Measurements from ENCODE around the gene TNXB.

Gene TNXB

GRCh38 chr6:32088487-32089049 lies 20.6 kb downstream of the TNXB start:
- H3K4me3 ChIP-seq (ENCODE audit: low read depth, low read length) = no peak overlapping the region
- no peak for TF ChIP-seq CTCF (IDR thresholded peaks at IDR 0.05; ENCODE audit: low read depth, low read length)

GRCh38 chr6:32087574-32088486 lies 21.3 kb downstream of the TNXB start:
- peak; percentile 18; the same call in 1 of the 2 replicates for TF ChIP-seq CTCF (IDR thresholded peaks at IDR 0.05; ENCODE audit: low read depth, low read length)
- H3K4me3 ChIP-seq (ENCODE audit: low read depth, low read length) = no peak overlapping the region

- H3K4me3 ChIP-seq (ENCODE audit: low read depth, low read length) = no peak overlapping the region
- no peak for TF ChIP-seq CTCF (IDR thresholded peaks at IDR 0.05; ENCODE audit: low read depth, low read length)
Measured at GRCh38 chr6:32086661-32087573, 22.2 kb downstream of the TNXB start.

DNA sequence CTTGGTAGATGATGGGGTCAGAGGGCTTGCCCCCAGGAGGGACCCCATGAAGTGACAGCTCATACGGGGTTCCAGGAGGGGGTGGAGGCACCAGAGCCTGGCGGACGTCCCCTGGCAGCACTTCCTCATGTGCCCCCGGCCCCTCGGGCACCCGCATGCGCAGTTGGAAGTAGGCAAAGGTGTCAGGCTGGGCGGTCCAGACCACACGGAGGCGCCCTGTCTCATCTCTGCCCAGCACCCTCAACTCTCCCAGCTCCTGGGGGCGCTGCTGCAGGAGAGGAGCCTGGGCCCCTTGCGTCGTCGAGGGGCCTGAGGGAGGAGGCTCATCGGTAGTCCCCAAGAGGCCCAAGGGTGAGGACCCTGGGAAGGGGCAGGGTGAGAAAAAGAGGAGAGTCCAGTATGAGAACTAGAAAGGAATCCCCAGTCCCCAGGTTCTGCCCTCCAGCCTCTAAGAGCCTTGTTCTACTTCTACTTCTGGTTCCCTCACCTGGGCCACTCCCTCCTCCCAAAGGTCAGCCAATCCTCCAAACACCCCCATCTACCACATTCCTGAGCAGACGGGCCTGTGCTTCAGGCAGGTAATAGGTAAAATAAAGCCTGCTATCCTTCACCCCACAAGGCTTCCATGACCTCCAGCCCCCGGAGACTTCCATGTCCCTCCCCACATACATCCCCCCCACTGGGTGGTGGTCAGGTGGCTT lies 23.2 kb downstream of the TNXB start:
- TF ChIP-seq CTCF (IDR thresholded peaks at IDR 0.05; ENCODE audit: low read depth, low read length) = no peak
- no peak overlapping the region for H3K4me3 ChIP-seq (ENCODE audit: low read depth, low read length)

GRCh38 chr6:32084780-32085179 lies 24.4 kb downstream of the TNXB start:
- TF ChIP-seq CTCF (IDR thresholded peaks at IDR 0.05; ENCODE audit: low read depth, low read length) = no peak
- H3K4me3 ChIP-seq (ENCODE audit: low read depth, low read length) = no peak overlapping the region

- TF ChIP-seq CTCF (IDR thresholded peaks at IDR 0.05; ENCODE audit: low read depth, low read length) = no peak
- H3K4me3 ChIP-seq (ENCODE audit: low read depth, low read length) = no peak overlapping the region
Measured at GRCh38 chr6:32083812-32084768, 25.0 kb downstream of the TNXB start.

Measured in WI38 (cell line).